HFF-Myc (cell line): ENCODE measurements around the gene ZNF593.

Experiments
- DNase-seq: peaks from one replicate; pipeline ENCODE4 v3.0.0-alpha.2; 2011; ENCODE audit warnings: low read depth; ENCODE audit errors: extremely low read depth
- H3K4me3 ChIP-seq: replicated peaks from 2 replicates; pipeline ENCODE4 v1.5.1; 2011; ENCODE audit warnings: low read depth, mild to moderate bottlenecking, control low read depth, low read length
- TF ChIP-seq, protein P1 (sequence below): IDR thresholded peaks from 2 replicates; pipeline ENCODE4 v1.5.1; 2012; ENCODE audit warnings: mild to moderate bottlenecking, low read depth, low read length, control low read depth; ENCODE audit errors: missing control alignments

The ZNF593 gene

DNA sequence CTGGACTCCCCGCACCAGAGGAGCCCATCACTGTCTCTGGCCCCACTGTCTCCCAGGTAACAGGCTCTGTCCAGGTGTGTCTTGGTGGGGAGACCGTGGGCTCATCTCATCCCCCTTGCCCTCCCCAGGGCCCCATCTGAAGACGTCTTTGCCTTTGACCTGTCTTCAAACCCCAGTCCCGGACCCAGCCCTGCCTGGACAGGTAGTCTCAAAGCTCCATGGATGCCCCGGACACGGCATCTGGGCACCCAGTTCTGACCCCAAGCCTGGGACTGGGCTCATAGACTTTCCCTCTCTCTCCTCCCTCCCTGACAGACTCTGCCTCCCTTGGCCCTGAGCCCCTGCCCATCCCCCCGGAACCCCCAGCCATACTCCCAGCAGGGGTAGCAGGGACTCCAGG is 14.4 kb downstream of the ZNF593 start:
- no peak overlapping the region for H3K4me3 ChIP-seq
- DNase-seq: no peak
- TF ChIP-seq, protein P1, sequence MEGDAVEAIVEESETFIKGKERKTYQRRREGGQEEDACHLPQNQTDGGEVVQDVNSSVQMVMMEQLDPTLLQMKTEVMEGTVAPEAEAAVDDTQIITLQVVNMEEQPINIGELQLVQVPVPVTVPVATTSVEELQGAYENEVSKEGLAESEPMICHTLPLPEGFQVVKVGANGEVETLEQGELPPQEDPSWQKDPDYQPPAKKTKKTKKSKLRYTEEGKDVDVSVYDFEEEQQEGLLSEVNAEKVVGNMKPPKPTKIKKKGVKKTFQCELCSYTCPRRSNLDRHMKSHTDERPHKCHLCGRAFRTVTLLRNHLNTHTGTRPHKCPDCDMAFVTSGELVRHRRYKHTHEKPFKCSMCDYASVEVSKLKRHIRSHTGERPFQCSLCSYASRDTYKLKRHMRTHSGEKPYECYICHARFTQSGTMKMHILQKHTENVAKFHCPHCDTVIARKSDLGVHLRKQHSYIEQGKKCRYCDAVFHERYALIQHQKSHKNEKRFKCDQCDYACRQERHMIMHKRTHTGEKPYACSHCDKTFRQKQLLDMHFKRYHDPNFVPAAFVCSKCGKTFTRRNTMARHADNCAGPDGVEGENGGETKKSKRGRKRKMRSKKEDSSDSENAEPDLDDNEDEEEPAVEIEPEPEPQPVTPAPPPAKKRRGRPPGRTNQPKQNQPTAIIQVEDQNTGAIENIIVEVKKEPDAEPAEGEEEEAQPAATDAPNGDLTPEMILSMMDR: no peak

DNA sequence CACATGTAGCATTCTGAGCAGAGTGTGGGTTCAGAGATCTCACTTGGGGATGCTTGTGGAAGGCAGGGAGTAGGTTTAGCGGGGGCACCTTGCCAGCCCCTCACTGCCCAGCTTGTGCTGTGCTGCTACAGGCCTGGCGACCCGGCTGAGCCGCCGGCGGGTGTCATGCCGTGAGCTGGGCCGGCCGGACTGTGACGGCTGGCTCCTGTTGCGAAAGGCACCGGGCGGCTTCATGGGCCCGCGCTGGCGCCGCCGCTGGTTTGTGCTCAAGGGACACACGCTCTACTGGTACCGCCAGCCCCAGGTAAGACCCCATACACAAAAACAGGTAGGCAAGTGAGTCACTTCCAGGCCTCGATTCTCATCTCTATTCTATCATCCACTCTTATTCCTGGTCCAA is 15.2 kb downstream of the ZNF593 start:
- no peak overlapping the region for H3K4me3 ChIP-seq
- TF ChIP-seq, protein P1: no peak
- DNase-seq: no peak

DNA sequence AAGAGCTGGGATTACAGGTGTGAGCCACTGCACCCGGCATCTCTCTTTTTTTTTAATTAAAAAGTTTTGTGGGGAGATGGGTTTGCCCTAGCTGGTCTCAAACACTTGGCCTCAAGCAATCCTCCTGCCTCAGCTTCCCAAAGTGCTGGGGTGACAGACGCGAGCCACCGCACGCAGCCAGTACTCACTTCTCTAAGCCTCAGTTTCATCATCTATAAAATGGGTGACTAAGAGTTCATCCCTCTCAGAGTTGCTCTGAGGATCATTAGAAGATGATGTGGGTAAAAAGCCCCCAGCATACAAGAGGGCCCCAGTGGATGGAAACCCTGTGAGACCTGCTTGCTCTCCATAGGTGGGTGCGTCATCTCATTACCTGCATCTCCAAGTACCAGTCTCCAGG is 18.2 kb downstream of the ZNF593 start:
- TF ChIP-seq, protein P1: no peak
- no peak for DNase-seq

DNA sequence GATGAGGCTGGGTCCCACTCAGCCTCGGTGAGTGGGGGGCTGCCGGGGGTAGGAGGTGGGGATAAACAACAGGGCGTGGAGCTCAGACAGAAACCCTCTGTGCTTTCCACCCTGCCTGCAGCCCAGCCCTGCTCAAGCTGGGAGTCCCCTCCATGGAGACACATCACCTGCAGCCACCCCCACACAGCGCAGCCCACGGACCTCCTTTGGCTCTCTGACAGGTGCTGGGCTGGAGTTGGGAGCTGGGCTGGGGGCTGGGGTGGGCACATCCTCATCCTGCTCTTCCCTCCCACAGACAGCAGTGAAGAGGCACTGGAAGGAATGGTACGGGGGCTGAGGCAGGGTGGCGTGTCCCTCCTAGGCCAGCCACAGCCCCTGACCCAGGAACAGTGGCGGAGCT is 18.8 kb downstream of the ZNF593 start:
- H3K4me3 ChIP-seq: no peak overlapping the region
- TF ChIP-seq, protein P1: no peak
- no peak for DNase-seq

More for the DNA sequence above, 18.2 kb downstream of the ZNF593 start:
- H3K4me3 ChIP-seq: no peak overlapping the region

DNA sequence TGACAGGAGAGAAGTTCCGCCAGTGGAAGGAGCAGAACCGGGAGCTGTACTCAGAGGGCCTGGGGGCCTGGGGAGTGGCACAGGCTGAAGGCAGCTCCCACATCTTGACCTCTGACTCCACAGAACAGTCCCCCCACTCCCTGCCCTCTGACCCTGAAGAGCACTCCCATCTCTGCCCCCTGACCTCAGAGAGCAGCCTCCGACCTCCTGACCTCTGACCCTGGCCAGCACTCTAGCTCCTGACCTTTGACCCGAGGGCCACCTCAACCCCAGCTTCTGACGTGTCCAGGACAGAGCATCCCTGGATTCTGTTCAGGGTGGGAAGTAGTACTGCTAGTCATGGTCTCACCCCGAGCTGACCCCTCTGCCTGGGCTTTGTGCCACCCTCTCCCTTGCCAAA is 19.6 kb downstream of the ZNF593 start:
- no peak for DNase-seq
- TF ChIP-seq, protein P1: no peak
- no peak overlapping the region for H3K4me3 ChIP-seq

DNA sequence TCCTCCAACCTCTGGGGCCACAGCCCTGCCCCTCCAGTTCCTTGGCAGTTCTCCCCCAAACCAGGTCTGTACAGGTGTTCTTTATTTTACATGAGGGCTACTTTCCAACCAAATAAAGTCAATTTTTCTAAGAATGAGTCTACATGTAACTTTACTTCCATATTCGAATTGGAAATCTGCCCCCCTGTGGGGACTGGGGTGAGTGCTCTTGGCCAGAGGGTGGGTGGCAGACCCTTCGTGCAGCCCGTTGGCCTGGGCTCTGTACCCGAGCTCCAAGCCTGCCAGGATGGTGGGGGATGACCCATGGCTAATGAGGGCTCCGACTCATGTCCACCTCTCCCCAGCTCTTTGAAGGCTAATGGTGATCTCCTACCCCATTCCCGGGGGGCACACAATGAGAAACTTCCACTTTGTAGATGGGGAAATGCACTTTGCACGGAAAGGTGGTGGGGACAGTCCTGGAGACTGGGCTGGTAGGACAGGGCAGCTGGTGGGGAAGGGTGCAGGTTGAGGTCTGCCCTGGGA is 20.1 kb downstream of the ZNF593 start:
- DNase-seq: no peak
- TF ChIP-seq, protein P1: peak; percentile 9
- no peak overlapping the region for H3K4me3 ChIP-seq

DNA sequence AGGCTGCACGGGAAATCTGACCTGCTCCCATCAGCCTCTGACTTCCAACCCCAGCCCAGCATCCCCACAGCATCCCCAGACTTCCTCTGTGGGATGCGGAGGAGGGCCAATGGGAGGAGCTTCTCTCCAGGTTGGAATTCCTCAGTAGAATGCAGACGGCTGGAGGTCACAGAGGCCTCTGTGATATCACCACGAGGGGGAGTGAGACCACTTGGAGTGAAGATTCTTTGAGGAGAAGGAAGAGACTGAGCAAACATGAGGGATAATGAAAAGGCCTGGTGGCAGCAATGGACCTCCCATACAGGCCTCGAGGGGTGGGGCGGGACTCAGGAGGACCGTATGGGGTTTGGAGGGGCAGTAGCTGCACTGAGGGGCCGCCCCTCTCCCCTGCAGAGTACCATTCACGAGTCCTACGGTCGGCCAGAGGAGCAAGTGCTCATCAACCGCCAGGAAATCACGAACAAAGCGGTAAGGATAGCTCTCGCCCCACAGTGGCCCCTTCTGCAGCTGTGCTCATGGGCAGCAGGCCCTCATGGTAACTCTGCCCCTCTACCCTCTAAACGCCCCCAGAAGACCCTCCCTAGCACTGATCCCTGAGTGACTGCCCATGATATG is 20.8 kb downstream of the ZNF593 start, which contains the start of gene CATSPER4:
Gene CATSPER4 (plus strand): TSS at position 230 of the 615 bp plus-strand sequence. CDS start 26 bp downstream, at position 256.
- no peak for DNase-seq
- H3K4me3 ChIP-seq: no peak within 1 kb of the TSS
- TF ChIP-seq, protein P1: no peak
